ENCODE results near the gene NUDT2.
"Not testable (repeated sequence)": the region's sequence is repeated elsewhere in the genome, so short reads cannot be mapped to it uniquely, and the experiment has no call there.

Gene NUDT2

GRCh38 chr9:34337403-34337802 is 8.0 kb downstream of the NUDT2 start:
- no peak for DNase-seq

- not testable (repeated sequence) for DNase-seq
Observed at GRCh38 chr9:34338079-34338478, 8.7 kb downstream of the NUDT2 start.

- no peak for DNase-seq
Observed at GRCh38 chr9:34338665-34339385, 9.5 kb downstream of the NUDT2 start.

GRCh38 chr9:34341659-34342295 is 12.4 kb downstream of the NUDT2 start:
- DNase-seq, result no peak

GRCh38 chr9:34343090-34343489 is 13.7 kb downstream of the NUDT2 start:
- no peak for DNase-seq

- DNase-seq, result no peak
Observed at GRCh38 chr9:34343605-34344004, 14.2 kb downstream of the NUDT2 start.

- no peak for DNase-seq
Observed at GRCh38 chr9:34346873-34347799, 17.8 kb downstream of the NUDT2 start.

GRCh38 chr9:34347800-34348158 is 18.4 kb downstream of the NUDT2 start:
- no peak for DNase-seq

- DNase-seq, result no peak
Observed at GRCh38 chr9:34349324-34349723, 20.0 kb downstream of the NUDT2 start.

- not testable (repeated sequence) for DNase-seq
Observed at GRCh38 chr9:34352122-34352652, 22.8 kb downstream of the NUDT2 start.

- not testable (repeated sequence) for DNase-seq
Observed at GRCh38 chr9:34352957-34353356, 23.6 kb downstream of the NUDT2 start.

- DNase-seq, result no peak
Observed at GRCh38 chr9:34362614-34363214, 33.3 kb downstream of the NUDT2 start.

- no peak for DNase-seq
Observed at GRCh38 chr9:34363619-34364351, 34.4 kb downstream of the NUDT2 start.

- DNase-seq, result no peak
Observed at GRCh38 chr9:34365282-34365681, 35.9 kb downstream of the NUDT2 start.

GRCh38 chr9:34366365-34366764 is 37.0 kb downstream of the NUDT2 start:
- no peak for DNase-seq

- DNase-seq, result not testable (repeated sequence)
Observed at GRCh38 chr9:34367751-34368410, 38.5 kb downstream of the NUDT2 start.

GRCh38 chr9:34368796-34369195 is 39.4 kb downstream of the NUDT2 start:
- not testable (repeated sequence) for DNase-seq

- no peak for DNase-seq
Observed at GRCh38 chr9:34369636-34370035, 40.3 kb downstream of the NUDT2 start.

- no peak for DNase-seq
Observed at GRCh38 chr9:34370335-34370969, 41.1 kb downstream of the NUDT2 start.

GRCh38 chr9:34370970-34371880 is 41.9 kb downstream of the NUDT2 start:
- DNase-seq, result no peak

Measured in NCI-H187 (cell line).